HCEC 1CT (cell line): ENCODE results near the gene SORBS2.
"Not testable (repeated sequence)": the region's sequence is repeated elsewhere in the genome, so short reads cannot be mapped to it uniquely, and the experiment has no call there.

ENCODE experiments used
- DNase-seq: peaks from one replicate; pipeline ENCODE4 v3.0.0-alpha.2; 2017

Gene SORBS2

GRCh38 chr4:185811509-185812364, at the start of gene SORBS2:
Gene SORBS2, minus strand, starts transcription at chr4:185812194. Its CDS starts 121,623 bp downstream, at chr4:185690571.
- no peak for DNase-seq

DNA sequence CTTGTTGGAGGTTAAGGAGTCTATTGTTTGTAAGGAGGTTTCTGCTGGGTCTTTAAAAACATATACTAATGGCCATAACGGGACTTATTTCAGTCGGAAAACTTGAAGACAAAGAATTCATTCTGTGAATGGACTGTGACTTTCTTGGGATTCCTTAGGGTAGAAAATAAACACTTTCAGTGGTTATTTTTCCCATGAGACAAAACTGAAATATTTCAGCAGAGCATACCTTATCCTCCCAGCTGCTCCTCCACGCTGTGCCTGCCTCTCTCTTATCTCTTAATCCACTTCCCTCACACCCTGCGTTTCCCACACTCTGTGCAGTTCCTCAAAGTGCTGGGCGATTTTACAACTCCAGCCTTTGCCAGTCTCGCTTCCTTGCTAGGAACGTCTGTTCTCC, 47.1 kb upstream of the SORBS2 start:
- DNase-seq, result no peak

DNA sequence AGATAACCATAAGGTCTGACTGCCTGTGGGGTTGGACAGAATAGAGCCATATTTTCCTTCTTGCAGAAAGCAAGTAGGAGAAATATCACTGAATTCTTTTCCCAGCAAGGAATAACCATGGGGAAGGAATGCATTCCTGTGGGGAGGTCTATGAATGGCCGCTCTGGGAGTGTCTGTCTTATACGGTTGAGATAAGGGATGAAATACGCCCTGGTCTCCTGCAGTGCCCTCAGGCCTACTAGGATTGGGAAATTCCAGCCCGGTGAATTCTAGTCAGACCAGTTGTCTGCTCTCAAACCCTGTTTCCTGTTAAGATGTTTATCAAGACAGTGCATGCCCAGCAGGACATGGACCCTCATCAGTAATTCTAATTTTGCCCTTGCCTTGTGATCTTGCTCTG, 45.6 kb upstream of the SORBS2 start:
- DNase-seq, result not testable (repeated sequence)

GRCh38 chr4:185853841-185854240, 41.8 kb upstream of the SORBS2 start:
- DNase-seq, result no peak

GRCh38 chr4:185852961-185853360, 41.0 kb upstream of the SORBS2 start:
- DNase-seq, result no peak

GRCh38 chr4:185849664-185850550, 37.9 kb upstream of the SORBS2 start:
- DNase-seq, result no peak

- DNase-seq, result peak; percentile 28
Measured at GRCh38 chr4:185847352-185848097, 35.5 kb upstream of the SORBS2 start.

DNA sequence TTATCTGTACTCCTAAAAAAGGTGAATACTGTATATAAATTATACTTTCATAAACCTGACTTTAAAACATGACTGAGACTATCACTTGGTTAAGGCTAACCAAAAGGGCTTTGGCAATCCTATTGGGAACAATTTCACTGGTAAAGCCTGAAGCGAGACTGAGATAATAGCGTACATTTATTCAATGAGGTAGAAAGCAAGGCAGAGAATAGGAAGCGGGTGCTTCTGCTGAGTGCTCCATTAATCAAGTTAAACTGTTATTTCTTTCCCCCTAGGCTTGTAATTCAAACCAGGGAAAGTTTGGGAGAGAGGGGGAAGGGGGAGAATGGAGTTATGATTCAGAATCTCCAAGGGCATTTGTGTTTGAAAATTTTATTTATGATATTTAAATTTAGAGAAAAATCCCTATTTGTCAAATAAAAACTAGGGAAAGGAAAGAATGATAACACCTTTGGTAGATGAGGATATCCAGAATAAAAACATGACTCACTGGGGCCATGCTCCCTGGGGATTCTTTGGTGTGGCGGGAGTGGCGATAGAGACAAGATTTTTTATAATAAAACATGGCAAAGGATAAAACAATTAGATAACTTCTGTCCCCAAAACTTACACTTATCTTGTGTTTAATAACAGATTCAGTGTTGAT, 34.6 kb upstream of the SORBS2 start:
- DNase-seq, result no peak

- DNase-seq, result no peak
Measured at GRCh38 chr4:185845966-185846365, 34.0 kb upstream of the SORBS2 start.

GRCh38 chr4:185841451-185841850, 29.5 kb upstream of the SORBS2 start:
- DNase-seq, result no peak

- no peak for DNase-seq
Measured at GRCh38 chr4:185840953-185841352, 29.0 kb upstream of the SORBS2 start.

GRCh38 chr4:185840201-185840600, 28.2 kb upstream of the SORBS2 start:
- no peak for DNase-seq

DNA sequence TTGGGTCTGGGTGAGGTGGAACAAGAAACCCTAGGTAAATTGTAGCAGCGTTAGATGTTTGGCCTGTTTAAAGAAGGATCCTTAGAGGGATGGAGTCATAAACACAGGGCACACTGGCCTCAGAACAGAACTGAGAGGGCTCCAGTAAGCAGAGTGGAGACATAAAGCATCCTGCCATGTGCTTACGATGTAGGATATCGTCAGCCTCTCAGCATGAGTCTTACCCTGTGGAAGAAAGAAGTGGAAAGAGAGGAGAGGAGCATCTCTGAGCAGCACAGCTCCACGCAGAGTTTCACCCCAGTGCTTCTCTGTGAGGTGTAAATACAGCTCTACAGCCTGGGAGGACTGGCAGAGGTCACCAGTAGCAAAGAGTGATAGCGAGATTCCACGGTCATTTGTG, 27.8 kb upstream of the SORBS2 start:
- no peak for DNase-seq

- peak; percentile 82 for DNase-seq
Measured at GRCh38 chr4:185839194-185839712, 27.3 kb upstream of the SORBS2 start.

GRCh38 chr4:185838514-185839193, 26.7 kb upstream of the SORBS2 start:
- DNase-seq, result no peak

- DNase-seq, result no peak
Measured at GRCh38 chr4:185838104-185838452, 26.1 kb upstream of the SORBS2 start.

- DNase-seq, result no peak
Measured at GRCh38 chr4:185837415-185838103, 25.6 kb upstream of the SORBS2 start.

DNA sequence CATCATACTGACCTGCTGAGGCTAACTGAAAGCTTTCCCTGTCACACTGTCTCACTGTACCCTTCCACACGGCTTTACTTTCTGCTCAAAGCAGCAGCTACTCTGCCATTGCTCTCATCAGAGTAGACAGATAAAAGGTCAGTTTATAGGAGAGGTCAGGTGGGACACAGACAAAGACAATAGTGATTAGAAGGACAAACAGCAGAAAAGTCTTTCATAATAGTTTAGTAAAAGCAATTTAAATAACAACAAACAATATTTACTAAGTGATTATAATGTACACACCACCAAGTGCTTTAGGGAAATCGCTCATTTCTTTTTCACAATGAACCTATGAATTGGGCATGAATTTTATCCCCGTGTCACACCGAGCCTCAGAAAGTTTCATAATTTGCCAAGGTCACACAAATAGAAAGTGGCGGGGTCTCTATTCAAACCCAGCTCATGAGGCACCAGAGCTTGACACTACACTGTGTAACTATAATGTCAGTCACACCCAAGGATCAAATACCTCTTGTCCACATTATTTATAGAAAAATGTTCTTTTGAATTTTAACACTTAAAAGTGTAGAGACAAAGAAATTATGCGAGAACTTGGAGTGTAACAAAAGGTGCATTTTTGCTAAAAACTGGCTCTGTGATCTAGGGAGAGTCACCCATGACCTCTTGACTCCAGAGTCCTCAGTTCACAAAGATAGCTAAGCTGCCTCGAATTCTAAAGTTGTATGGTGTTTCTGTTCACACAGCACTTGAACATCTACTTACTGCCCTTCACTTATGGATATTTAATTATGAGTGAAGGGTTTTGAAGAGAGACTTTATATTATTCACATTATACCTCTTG, 24.5 kb upstream of the SORBS2 start:
- no peak for DNase-seq

DNA sequence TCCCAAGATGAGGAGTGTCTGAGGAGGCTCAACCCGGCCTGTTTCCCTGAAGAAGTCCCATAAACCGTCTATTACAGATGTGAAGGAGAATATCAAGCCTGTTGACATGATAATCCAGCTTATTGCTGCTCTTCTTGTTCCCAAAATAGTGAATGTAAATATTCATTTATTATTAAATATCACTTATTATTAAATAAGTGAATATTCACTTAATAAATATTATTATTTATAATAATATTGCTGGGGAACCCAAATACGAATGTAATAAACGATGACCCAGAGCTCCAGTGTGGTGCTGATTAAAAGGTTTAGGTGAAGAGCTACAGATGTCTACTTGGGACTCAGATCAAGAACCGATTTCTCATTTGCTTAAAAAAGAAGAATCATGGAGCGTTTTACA, 23.8 kb upstream of the SORBS2 start:
- DNase-seq, result no peak

DNA sequence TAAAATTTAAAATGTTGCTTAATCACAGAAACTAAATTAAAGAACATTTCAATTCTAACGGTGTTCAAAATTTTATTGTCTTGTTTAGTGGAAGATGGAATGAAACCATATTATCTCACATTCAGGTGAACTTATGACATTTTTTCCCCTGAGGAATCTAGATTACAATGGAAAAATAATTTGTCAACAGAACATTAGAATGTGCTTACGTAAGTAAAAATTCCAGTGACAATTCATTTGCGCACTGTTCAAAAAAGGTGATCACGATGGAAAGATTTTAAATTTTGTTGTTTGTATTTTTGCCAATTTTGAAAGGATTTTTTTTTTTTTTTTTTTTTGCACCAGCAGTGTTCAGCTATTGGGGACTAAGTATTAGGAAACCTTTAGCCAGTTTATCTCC, 23.3 kb upstream of the SORBS2 start:
- DNase-seq, result no peak
